GM12864 (cell line): ENCODE measurements around the gene CALCB.
A peak's percentile ranks its signal among the peaks of the same experiment; 100 is the strongest.

ENCODE experiments used
- DNase-seq: peaks from one replicate; pipeline ENCODE4 v3.0.0-alpha.2; 2011; ENCODE audit warnings: low read depth
- H3K4me3 ChIP-seq: 2 replicates; pipeline ENCODE4 v1.5.1; 2011; ENCODE audit warnings: mild to moderate bottlenecking, low read depth, low read length, control low read depth
- CTCF ChIP-seq: IDR thresholded peaks from 2 replicates; pipeline ENCODE4 v1.5.1; 2011; ENCODE audit warnings: low read depth, mild to moderate bottlenecking, moderate library complexity, low read length, control low read depth, inconsistent platforms; ENCODE audit errors: missing control alignments

CALCB gene

GRCh38 chr11:15108592-15109130 is 35.3 kb downstream of the CALCB start:
- TF ChIP-seq CTCF: no peak

GRCh38 chr11:15109602-15110001 is 36.2 kb downstream of the CALCB start:
- no peak for DNase-seq
- no peak overlapping the region for H3K4me3 ChIP-seq
- no peak for TF ChIP-seq CTCF

More at GRCh38 chr11:15108592-15109130, 35.3 kb downstream of the CALCB start:
- H3K4me3 ChIP-seq: no peak overlapping the region
- DNase-seq: no peak

- H3K4me3 ChIP-seq: no peak overlapping the region
- TF ChIP-seq CTCF: no peak
- no peak for DNase-seq
These were observed 37.8 kb downstream of the CALCB start for GRCh38 chr11:15111215-15111614.

GRCh38 chr11:15112131-15112541 is 38.7 kb downstream of the CALCB start:
- TF ChIP-seq CTCF: no peak
- DNase-seq: no peak
- H3K4me3 ChIP-seq: no peak overlapping the region

GRCh38 chr11:15113381-15113780 is 40.0 kb downstream of the CALCB start:
- H3K4me3 ChIP-seq: no peak overlapping the region
- TF ChIP-seq CTCF: no peak
- peak; percentile 61 for DNase-seq

- H3K4me3 ChIP-seq: no peak within 1 kb of the TSS
- DNase-seq: no peak
- no peak for TF ChIP-seq CTCF
These were observed 41.4 kb downstream of the CALCB start, which contains the start of gene INSC for GRCh38 chr11:15114501-15115475. INSC (plus strand) TSS chr11:15114923; CDS start chr11:15149175, 34,252 bp downstream.

- TF ChIP-seq CTCF: no peak
- no peak overlapping the region for H3K4me3 ChIP-seq
- DNase-seq: no peak
These were observed 42.3 kb downstream of the CALCB start for GRCh38 chr11:15115686-15116085.
